ENCODE measurements around the gene AIMP2.
"Not testable (repeated sequence)": the region's sequence is repeated elsewhere in the genome, so short reads cannot be mapped to it uniquely, and the experiment has no call there.

The AIMP2 gene

DNA sequence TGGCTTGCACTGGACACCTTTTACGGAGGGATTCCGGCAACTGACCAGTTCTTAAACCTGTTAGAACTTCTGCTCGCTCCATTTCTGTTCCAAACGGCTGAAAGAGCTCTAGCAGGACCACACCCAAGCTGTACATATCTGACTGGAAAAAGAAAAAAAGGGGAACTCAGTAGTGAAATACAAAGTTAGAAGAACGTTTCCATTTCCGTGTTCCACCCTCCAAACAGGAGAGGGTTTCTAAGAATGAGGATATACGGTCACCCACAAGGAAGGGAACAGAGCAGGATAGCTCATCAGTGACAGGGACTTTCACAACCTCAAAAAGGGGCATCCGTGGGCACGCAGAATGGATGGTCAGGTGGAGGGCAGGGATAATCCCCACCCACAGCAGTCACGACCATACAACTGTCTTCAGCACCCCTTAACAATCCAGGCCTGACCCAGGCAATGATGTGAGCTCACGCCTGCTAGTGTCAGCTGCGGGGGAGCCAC, 17.8 kb downstream of the AIMP2 start:
- DNase-seq: no peak

DNA sequence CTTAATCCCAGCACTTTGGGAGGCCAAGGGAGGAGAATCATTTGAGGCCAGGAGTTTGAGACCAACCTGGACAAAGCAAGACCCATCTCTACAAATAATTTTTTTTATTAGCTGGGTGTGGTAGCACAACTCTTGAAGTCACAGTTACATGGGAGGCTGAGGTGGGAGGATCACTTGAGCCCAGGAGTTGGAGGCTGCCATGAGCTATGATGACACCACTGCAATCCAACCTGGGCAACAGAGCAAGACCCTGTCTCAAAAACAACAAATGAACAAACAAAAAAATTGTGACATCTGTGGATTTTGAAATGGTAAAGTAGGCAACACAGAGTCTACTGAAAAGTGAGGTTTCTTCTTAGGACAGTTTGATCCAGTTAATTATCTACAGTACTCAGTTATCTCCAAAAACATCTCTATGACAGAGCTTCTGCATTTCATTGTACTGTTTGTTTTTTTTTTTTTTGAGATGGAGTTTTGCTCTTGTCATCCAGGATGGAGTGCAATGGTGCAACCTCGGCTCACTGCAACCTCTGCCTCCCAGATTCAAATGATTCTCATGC, 18.8 kb downstream of the AIMP2 start:
- no peak for DNase-seq

DNA sequence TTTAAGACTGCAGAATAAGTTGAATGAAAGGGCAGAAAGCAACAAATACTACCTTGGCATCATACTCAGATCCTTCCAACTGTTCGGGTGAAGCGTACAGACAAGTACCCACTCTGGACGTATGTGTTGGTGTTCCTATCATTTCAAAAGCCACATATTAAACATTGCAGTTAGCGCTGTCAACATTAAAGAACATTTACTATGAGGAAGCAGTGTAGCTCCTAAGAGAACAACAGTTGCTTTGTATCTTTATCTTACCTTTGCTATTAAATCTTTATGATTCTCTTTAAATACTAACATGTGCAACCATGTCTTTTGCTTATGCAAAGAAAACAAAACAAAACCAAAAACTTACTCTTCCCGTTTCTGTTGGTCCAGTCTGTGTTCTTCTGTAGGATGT, 19.5 kb downstream of the AIMP2 start:
- no peak for DNase-seq

DNA sequence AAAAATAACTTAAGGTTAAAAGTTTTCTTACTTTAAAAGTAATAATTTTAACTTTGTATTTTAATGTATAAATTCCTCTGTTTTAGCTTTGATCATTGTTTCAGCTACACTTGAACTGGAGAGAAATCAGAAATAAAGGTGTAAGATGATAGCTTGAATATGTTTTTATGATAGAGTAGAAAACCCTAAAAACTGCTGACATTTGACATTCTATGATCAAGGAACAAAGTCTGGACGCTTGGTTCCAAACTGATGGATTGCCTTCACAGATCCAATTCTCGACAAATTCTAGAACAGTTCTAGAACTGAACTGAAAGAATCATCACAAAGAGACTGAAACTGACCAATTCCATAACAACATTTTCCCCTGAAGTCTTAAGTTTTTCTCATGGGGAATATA, 21.9 kb downstream of the AIMP2 start, which contains the start of gene ANKRD61:
Gene ANKRD61 (plus strand): TSS at position 389 of the 400 bp plus-strand sequence. CDS start 0 bp downstream, at position 389.
- DNase-seq: no peak

DNA sequence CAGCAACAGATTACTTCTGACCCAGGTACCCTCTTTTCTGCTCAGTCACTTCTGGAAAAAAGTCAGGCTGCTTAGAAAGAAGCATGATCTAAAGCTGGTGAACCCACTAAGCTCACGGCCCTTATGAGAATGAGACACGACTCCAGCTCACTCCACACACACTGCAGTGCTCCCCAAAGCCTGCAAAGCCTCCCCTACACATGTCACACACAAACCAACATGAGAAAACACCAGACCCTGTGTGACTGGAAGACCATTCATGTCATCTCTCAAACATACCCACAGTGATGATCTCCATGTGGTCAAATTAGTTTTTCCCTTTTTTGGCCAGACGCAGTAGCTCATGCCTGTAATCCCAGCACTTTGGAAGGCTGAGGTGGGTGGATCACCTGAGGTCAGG, 22.5 kb downstream of the AIMP2 start:
- no peak for DNase-seq

DNA sequence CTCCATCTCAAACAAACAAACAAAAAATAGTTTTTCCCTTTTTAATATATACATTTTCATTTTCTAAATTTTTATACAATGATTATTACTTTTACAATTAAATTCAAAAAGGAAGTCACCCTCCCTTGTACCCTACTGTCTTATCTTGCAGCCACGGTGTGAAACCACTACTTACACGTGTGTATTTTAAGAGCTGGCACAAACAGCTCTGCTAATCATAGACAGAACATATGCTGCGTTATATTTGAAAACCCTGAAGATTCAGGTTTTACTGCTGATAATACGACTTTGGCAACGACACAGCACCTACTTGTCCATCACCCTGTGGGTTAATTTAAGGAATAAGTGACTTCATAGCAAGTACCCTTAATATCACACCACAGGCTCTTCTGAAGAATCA, 23.1 kb downstream of the AIMP2 start:
- peak; percentile 14 for DNase-seq

DNA sequence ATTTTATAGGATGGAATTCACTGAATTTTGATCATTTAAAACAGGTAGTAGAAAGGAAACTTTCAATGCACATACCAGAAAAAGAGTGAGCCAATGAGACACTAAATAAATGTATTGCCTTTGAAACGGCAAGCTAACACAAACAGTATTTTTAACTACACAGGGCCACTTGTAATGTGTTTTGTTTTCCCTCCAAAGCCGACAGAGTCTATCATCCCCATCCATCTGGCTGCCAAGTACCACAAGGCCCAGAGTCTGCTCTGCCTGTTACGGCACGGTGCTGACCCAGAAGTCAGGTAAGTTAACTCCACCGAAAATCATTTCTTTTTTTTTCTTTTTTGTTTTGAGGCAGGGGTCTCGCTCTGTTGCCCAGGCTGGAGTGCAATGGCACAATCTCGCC, 23.6 kb downstream of the AIMP2 start:
- DNase-seq: no peak

DNA sequence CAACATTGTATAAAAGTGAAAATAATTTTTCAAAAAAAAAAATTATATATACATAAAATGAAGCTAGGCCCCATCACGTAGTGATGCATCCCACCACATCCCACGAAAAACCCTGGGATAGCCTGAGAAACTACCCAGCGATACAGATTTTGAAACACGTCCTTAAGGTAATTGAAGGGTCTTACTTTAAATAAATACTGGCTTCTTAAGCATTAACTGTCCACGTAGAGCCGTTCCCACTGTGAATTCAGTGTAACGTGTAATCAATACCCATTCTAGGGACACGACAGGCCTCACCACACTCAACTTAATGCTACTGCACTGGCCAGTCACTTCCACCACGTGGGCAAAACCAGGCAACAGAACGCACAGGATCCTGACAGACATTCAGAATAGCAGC, 26.1 kb downstream of the AIMP2 start:
- DNase-seq: no peak

DNA sequence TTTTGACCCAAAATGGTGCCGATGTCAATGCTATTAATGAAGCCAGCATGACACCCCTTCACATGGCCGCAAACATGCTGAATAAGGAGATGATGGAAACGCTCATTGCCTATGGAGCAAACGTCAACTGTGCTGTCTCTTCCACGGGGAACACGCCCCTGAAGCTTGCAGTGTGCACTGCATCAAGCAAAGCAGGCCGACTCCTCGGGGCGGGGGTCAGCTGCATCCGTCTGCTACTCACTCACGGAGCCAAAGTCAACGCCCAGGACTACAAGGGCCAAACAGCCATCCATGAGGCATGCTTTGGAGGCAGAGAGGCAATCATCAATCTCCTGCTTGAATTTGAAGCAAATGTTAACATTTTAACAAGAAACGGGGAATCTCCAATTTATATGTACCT, 26.6 kb downstream of the AIMP2 start:
- no peak for DNase-seq

DNA sequence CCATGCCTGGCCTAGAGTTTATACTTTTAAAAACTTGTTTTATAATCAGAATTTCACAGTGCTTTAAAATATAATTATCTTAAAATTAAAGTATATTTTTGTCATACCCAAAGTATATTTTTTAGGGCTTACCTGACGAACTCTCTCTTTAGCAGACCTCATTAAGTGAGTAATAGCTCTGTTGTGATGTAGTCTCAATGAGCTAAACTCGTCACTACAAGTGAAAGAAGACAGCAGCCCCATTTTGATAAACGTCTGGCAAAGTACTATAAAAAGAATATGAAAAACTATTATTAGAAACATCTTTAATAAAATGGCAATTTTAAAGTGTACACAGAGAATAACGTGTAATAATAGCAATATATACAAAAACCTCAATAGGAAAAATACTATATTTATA, 40.7 kb downstream of the AIMP2 start:
- DNase-seq: no peak

DNA sequence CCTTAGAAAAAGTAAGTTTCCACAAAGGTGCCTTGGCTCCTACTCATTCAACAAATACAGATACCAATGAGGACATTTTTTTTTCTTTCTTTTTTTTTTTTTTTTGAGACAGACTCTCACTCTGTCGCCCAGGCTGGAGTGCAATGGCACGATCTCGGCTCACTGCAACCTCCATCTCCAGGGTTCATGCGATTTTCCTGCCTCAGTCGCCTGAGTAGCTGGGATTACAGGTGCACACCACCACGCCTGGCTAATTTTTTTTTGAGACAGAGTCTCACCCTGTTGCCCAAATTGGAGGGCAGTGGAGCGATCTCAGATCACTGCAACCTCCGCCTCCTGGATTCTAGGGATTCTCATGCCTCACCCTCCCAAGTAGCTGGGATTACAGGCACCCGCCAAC, 42.1 kb downstream of the AIMP2 start:
- DNase-seq: not testable (repeated sequence)

DNA sequence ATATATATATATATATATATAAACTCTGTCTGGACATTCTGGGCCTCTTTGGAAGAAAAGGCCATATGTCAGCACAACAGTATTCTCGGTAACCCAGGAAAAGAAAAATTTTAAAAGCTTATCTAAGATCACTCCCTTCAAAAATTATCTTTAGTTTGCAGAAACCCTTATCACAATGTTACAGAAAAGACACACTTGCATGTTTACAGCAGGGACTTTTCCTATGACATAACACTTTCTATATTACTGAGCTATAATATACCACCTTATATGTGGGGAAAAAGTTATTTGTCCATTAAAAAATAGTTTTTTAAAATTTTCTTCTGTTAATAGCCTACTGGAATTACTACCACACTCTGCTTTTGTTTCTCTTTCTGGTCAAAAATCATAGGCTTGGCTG, 47.5 kb downstream of the AIMP2 start:
- DNase-seq: no peak

DNA sequence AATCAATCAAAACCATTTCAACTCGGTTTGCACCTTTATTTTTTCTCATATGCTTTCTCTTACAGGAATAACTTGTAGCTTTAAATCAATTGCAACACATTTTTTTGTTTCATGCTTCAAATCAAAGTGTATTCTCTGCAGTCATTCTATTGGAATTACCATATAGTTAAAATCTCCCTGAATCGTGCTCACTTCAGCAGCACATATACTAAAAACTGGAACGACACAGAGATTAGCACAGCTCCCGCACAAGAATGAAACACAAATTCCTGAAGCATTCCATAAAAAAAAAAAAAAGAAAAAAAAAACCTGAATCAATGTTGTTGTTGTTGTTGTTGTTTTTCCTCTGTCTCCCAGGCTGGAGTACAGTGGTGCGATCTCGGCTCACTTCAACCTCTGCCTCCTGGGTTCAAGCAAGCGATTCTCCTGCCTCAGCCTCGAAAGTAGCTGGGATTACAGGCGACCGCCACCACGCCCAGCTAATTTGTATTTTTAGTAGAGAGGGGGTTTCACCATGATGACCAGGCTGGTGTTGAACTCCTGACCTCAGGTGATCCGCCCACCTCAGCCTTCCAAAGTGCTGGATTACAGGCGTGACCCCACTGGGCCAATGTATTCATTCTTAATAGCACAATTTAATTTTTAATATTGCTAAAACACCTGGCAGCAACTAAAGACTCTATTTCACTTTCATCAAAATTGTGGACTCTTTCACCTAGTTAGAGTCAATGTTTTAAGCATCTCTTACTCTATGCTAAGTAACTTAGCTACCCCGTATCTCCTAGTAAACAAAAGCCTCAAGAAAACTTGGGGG, 48.5 kb downstream of the AIMP2 start:
- no peak for DNase-seq

DNA sequence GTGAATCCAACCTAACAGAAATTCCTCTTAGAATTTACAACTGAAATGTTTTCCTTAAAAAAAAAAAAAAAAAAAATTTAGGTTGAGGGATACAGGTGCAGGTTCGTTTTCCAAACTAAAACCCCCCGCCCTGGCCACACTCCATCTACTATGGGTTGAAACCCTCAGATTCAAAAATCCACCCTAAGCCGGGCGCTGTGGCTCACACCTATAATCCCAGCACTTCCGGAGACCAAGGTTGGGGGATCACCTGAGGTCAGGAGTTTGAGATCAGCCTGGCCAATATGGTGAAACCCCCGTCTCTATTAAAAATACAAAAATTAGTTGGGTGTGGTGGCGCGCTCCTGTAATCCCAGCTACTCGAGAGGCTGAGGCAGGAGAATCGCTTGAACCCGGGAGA, 50.9 kb downstream of the AIMP2 start:
- not testable (repeated sequence) for DNase-seq

DNA sequence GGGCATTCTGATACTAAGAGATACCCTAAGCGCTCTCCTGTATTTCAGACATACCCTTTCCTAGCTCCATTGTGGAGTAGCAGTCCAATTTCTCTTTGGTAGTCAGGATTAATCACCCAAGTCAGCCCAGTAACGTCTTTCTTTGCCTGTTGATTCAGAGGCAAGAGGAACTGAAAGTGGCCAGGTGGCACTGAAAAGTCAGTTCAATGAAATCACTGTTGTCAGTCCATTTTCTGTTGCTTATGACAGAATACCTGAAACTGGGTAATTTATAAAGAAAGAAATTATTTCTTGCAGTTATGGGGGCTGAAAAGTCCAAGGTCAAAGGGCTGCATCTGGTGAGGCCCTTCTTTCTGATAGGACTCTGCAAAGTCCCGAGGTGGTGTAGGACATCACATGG, 62.3 kb downstream of the AIMP2 start:
- no peak for DNase-seq

All from CD4-positive, alpha-beta T cell treated with Interleukin-4 for 4 hours (primary cell).